HG02973 (cell line): ENCODE data around the gene JCHAIN.
"Not testable (repeated sequence)": the region's sequence is repeated elsewhere in the genome, so short reads cannot be mapped to it uniquely, and the experiment has no call there.

Source experiments
- ATAC-seq: cut with Tn5 transposase; IDR thresholded peaks from one replicate; pipeline ENCODE4 v1.9.1; 2021; ENCODE audit warnings: moderate library complexity; ENCODE audit not compliant: unreplicated experiment

Gene JCHAIN

DNA sequence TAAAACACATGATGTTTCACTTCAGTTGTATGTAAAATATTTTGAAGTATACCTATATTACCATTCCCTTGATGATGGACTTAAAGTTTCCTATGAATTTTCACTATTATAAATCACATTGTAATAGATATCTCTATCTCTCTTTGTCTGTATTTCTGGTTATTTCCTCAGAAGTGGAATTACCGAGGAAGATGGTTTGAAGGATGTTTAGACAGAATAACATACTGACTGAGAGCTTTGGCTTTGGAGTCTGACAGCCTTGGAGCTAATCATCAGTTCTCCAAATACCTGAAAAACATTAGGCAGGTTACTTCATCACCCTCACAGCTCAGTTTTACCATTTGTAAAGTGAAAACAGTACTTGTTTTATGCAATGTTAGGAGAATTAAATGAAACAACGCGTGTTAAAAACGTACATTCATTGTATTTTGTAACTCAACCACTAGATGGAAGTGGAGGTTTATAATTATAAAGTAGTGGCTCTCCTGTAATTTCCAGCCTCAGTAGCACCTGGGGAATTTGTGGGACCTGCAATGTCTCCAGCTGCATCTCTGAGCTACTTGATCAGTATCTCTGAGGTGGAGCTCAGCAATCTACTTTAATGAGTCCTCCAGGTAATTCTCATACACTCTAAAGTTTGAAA, 14.3 kb downstream of the JCHAIN start:
- ATAC-seq, result no peak

GRCh38 chr4:70650741-70651140, 15.6 kb downstream of the JCHAIN start:
- not testable (repeated sequence) for ATAC-seq

- ATAC-seq, result peak; percentile 56
Observed at GRCh38 chr4:70640192-70640591, 26.1 kb downstream of the JCHAIN start.

GRCh38 chr4:70637239-70637913, 28.9 kb downstream of the JCHAIN start:
- ATAC-seq, result no peak

DNA sequence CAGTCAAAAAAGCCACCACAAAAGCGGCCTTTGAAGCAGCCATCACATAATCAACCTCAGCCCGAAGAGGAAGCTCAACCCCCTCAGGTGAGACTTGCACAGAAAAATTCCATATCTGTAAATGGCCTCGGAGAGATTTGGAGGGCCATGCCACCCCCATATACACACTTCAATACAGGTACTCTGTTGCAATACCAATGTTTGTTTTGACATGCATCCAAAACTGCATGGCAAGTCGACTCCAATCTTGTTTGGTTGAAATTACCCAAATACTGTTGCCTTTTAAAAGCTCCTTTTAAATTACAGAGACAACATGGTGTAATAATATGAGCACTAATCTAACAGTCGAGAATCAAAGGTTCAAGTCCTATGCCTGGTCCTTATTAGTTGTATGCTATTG, 31.8 kb downstream of the JCHAIN start:
- no peak for ATAC-seq

DNA sequence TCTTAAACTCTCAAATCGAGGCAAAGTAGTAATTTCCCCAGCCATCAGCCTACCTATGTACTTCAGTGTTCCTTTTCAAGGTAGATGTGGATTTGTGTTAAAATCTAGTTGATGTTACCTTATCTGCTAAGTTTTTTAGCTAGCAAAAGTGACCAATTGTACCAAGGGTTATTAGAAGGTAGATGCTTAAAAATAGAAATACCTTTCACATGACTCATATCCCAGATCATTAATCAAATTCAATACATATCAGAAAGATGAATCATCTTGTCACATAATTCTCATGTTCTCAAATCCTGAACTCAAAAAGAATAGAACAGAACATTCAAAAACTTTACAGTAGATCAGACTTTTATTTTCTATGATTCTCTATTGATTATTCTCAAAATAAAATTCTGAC, 34.3 kb downstream of the JCHAIN start:
- no peak for ATAC-seq

DNA sequence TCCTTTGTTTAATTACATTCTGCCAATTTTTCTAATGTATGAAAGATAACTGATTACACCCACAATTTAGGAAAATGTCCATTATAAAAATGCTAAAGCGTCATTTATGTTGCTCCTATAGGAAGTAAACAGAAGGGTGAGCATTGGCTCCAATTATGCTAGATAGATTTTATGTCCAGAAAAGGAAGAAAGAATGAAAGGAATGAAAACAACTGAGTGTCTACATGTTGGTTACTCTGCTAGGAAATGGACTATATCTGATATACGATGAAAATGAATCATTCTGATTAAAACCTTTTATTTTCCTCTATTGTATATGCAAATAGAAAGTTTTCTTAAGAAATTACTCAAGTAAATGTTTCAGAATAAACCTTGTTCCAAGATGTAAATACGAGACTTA, 36.1 kb downstream of the JCHAIN start:
- ATAC-seq, result no peak

DNA sequence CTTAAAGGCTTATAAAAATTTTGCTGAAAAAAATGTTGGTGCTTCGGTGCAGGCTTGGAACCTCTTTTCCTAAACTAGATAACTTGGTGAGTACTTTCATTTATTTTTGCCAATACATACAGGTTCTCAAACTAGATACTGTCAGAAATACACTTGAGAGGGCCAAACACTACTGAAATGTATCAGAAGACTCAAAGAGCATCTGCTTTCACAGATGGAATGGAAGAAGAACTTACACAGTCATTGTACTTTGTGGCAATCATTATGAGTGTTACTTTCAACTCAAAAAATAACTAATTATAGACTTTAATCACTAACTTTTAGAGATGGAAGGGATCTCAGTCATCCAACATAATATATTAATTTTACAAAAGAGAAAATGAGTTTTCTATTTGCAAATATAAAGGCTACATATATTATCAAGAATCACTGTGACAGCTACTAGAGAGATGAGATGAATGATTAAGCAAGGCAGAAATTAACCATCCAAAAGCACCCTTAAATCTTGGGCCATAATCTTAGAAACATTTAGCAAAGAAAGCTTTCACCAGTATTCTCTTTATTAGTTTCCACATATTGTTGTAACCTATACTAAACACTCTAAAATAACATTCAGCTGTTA, 36.7 kb downstream of the JCHAIN start:
- ATAC-seq, result peak; percentile 81

DNA sequence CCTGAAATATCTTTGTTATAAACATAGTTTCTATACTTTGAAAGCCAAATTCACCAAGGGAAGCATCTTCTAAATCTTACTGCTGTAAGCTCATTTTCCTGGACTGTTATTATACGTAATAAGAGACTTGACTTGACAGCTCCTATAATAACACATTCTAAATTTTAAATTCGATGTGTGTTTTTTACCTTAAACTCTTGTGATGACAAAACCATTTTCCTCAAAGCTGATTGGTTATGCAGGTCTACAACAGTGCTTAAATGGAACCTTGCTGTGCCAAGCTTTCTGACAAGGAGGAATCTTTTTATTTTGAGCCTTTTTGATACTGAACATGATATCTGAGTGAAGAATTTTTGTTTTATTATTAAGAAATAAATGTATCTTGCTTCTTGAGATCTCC, 37.9 kb downstream of the JCHAIN start, which contains the start of gene ENAM:
Gene ENAM, plus strand, starts transcription at position 301 of the 400 bp plus-strand sequence. CDS start 757 bp downstream, outside the sequence.
- no peak for ATAC-seq

GRCh38 chr4:70627620-70628019, 38.7 kb downstream of the JCHAIN start:
- ATAC-seq, result no peak

DNA sequence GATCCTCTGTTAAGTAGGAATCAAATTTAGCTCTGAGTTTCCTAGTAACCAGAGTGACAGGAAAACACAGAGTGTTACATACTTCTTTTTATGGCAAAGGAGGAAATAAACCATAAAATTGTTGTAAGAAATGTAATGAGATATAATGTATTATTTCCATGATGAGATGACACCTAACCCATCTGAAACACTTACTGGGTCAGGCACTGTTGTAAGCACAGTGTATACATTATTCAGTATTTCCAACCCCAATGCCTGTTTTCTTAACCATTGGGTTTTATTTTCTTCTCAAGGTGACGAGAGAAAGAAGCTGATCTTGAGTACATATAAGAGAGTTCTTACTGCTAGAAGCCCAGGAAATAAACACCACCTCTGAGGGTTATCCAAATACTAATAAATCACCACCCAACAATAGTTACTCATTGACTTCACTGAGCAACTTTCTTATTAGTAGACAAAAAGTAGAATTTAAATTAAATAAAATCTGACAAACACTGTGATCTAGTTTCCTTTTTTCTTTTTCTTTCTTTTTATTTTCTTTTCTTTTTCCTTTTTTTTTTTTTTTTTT, 42.0 kb downstream of the JCHAIN start:
- no peak for ATAC-seq

GRCh38 chr4:70623323-70623722, 43.0 kb downstream of the JCHAIN start:
- no peak for ATAC-seq

GRCh38 chr4:70619778-70620177, 46.5 kb downstream of the JCHAIN start:
- no peak for ATAC-seq

GRCh38 chr4:70619288-70619687, 47.0 kb downstream of the JCHAIN start:
- no peak for ATAC-seq

GRCh38 chr4:70614184-70614555, 52.1 kb downstream of the JCHAIN start:
- ATAC-seq, result no peak

- peak; percentile 50 for ATAC-seq
Observed at GRCh38 chr4:70613306-70614183, 52.8 kb downstream of the JCHAIN start.

DNA sequence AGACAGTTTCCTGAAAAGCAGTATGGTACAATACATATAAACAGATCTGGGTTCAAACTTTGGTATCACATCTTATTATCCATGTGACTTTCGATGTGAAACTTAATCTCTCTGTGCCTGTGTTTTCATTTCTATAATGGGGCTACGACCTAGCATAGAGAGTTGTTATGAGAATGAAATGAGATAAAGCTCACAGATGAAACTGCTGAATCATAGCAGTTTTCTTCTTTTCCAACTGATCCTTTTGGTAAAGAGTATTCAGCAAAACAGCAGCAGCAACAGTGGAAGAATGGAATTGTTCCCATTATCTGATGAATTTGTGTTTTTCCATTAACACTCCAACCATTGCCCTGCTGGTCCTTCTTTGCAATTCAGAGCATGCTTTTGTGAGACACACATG, 58.0 kb downstream of the JCHAIN start:
- ATAC-seq, result no peak

DNA sequence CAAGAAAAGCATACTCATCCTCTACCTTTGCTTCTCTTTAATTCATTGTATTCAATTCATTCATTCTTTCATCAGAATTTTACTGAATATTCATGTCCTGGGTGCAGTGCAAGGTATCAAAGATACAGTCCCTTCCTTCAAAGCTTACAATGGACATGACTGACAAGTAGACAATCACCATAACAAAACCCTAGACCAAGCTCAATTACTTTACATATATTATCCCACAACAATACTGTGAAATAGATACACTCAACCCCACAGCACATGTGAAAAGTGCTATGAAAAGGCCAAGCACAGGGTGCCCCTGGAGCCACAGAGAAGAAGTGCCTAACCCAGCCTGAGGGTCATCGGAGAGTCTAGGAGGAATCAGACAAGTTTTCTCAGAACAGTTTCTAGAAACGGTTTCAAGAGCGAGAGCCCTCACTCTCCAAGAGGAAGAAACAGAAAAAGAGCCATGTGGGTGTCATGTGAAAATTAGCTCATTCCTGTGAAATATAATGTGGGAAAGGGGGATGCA, 58.9 kb downstream of the JCHAIN start:
- ATAC-seq, result no peak

DNA sequence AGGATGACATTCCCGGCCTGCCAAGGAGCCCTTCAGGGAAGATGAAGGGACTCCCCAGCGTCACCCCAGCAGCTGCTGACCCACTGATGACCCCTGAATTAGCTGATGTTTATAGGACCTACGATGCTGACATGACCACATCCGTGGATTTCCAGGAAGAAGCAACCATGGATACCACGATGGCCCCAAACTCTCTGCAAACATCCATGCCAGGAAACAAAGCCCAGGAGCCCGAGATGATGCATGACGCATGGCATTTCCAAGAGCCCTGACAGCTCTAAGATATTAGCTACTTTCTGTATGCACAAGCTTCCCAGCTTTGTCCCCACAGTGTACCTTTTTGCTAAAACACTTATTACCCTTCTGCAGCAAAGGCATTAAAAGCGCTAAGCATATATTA, 59.8 kb downstream of the JCHAIN start:
- no peak for ATAC-seq
